ENCODE data around the gene OR10A6.

OR10A6 gene

GRCh38 chr11:7931168-7931567 is at the start of gene OR10A6:
Gene OR10A6 (minus strand): TSS chr11:7931268. CDS start chr11:7928662, 2,606 bp downstream.
- no peak for DNase-seq

DNA sequence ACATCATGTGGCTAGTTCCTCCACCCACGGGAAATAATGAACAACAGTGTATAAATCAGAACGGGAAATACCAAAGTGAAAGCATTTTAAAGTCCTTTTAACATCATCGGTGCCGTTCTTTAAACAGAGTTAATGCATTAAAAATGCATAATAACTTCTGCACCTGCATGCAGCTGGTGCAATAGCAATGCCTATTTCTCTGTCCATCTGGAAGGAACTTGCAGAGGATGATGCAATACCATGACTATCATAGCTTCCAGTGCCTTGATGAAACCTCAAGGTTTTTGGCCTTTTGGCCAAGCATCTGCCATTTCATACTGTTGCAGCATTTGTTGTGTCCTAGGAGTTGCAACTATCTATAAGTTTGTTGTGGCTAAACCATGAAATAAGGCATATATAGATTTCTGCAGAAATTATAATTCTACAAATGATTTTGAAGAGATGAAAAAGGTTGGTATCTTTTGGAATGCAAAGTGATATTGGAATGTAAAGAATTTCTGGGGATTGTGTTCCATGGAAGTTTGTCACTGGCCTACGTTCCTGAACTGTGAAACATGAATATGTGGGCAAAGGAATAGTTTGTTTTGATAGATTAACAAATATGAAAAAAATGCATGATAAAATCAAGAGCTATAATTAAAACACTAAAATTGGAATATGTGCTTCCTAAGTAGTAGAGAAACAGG is 46.3 kb upstream of the OR10A6 start:
- no peak for DNase-seq

DNA sequence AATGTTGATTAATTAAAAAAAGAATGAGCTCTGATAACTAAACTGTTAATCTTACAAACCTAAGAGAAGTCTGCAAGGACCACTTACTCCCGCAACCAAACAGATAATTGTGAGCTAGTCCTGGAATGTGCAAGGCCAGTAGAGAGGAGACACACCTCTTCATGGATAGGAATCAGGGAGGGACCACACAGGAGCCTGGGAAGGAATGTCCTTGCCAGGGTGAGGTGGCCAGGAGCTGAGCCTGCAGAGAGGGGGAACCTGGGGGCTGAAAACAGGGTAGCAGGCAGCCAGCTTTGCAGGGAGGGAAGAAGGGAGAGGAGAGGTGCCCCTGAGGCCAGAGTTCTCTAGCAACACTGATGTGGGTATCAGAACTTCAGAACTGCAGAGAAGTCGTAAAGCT is 43.6 kb upstream of the OR10A6 start:
- no peak for DNase-seq

DNA sequence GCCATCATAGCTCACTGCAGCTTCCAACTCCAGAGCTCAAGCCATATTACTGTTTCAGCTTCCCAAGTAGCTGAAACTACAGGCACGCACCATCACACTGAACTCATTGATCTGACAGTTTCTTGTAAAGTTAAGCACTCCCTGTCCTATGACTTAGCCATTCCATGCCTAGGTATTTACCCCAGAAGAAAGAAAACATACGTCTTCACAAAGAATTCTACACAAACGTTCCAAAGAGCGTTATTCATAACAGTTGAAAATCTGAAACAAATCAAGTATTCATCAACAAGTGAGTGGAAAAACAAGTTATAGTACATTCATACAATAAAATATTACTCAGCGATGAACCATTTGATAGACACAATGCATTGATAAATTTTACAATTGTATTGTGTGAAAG is 41.9 kb upstream of the OR10A6 start:
- no peak for DNase-seq

- no peak for DNase-seq
Observed at GRCh38 chr11:7971846-7972245, 40.8 kb upstream of the OR10A6 start.

- no peak for DNase-seq
Observed at GRCh38 chr11:7969756-7970646, 38.9 kb upstream of the OR10A6 start.

- DNase-seq, result no peak
Observed at GRCh38 chr11:7968686-7969085, 37.6 kb upstream of the OR10A6 start.

DNA sequence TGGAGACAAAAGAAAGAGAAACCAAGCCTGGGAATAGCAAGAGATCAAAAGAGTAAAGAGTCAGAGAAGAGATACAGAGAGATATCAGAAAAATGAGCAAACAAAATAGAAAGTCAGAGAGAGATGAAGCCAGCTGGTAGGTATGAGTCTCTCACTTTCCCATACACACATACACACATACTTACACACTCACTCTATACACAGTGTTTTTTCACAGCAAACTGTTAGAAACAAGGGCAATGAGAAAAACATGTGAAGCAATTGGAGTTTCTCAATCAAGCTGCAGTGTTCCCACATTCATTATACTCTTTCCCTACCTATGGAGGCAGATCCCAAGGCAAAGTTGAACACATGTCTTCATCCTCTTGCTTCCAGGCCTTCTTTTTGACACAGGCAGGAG is 36.8 kb upstream of the OR10A6 start:
- no peak for DNase-seq

DNA sequence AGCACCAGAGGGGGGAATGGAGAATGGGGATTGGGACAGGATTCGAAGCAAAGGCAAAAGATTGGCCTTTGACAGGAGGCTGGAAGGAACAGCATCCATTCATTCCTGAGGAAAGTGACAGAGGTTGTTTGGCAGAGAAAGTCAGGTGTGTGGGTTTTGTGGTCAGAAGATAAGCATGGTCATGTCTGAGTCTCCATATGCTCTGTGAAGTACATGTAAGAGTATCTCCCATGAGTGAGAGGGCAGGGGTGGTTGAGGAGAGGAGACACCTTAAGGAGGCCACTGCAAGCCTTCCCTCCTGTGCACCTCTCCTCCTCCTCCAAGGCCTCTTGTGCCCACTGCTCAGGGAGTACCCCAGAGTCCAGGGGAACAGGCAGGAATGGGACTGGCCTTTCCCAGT is 36.0 kb upstream of the OR10A6 start:
- DNase-seq, result no peak

- no peak for DNase-seq
Observed at GRCh38 chr11:7965386-7965785, 34.3 kb upstream of the OR10A6 start, which contains the start of gene NLRP10. Gene NLRP10 (minus strand): TSS chr11:7965447. CDS start chr11:7963495, 1,952 bp downstream.

GRCh38 chr11:7964873-7965272 is 33.8 kb upstream of the OR10A6 start:
- no peak for DNase-seq

DNA sequence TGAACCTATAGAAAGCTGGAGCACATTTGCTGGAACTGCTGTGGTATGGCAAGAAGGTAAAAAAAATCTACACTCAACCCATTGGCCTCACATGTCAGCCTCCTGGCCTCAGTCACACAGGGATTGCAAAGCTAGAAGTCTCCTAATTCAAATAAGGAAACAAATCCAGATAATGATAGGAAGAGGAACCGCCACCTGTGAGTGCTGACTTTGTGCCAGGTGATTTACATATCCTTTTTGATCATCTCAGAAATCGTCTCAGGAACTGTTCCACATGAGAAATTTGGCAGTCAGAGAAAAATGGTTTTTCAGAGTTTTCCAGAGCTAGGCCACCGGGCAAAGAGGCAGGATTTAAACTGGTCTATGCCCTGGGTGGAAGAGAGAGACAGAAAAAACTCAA is 33.2 kb upstream of the OR10A6 start:
- no peak for DNase-seq

- DNase-seq, result no peak
Observed at GRCh38 chr11:7955191-7955590, 24.1 kb upstream of the OR10A6 start.

- no peak for DNase-seq
Observed at GRCh38 chr11:7949934-7950333, 18.9 kb upstream of the OR10A6 start.

DNA sequence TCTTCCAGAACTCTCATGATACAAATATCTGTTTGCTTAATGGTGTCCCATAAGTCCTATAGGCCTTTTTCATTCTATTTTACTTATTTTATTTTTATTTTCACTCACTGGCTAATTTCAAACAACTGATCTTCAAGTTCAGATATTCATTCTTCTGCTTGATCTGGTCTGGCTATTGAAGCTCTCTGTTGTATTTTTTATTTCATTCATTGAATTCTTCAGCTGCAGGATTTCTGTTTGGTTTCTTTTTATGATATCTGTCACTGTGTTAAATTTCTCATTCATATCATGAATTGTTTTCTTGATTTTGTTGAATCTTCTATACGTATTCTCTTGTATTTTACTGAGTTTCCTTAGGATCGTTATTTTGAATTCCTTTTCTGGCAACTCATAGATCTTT is 13.1 kb upstream of the OR10A6 start:
- no peak for DNase-seq

- no peak for DNase-seq
Observed at GRCh38 chr11:7941608-7942007, 10.5 kb upstream of the OR10A6 start, which contains the start of gene OR10A3. Gene OR10A3 (minus strand): TSS chr11:7941708. CDS start chr11:7939520, 2,188 bp downstream.

GRCh38 chr11:7941146-7941545 is 10.1 kb upstream of the OR10A6 start:
- no peak for DNase-seq

GRCh38 chr11:7936615-7937014 is 5.5 kb upstream of the OR10A6 start:
- DNase-seq, result no peak

- no peak for DNase-seq
Observed at GRCh38 chr11:7927635-7928034, 3.4 kb downstream of the OR10A6 start.

DNA sequence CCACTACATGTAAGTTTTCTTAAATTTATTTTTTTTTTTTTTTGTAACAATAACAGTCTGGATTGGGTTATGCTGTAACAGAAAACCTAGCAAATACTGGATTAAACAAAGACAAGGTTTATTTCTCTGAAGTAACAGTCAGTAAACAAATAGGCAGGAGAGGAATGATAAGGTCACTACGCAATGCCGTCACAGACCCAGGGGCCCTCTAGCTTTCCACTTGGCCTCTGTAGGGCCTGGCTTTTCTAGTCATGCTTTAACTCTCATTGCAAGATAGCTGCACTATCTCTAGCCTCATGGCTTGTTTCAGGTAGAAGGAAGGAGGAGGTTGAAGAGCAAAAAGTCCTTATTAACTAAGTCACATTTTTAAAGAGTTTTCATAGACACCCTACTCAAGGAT is 6.5 kb downstream of the OR10A6 start:
- DNase-seq, result no peak

DNA sequence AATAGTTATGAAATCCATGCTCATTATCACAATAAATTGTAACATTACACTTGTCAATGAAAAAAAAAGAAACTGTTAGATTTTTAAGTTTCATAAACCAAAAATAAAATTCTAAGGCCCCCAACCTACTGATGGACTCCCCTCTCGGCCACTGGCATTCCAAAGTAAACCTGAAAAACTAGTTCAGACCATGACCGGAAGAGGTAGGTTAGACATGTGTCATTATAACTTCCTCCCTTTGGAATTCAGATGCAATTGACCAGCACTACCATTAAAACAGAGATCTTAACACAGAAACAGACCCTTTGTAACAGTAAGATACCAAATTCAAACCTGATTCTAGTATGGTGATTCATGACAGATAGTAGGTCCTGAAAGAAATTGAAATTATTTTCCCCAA is 12.9 kb downstream of the OR10A6 start:
- DNase-seq, result no peak

- DNase-seq, result no peak
Observed at GRCh38 chr11:7911011-7911410, 20.1 kb downstream of the OR10A6 start.

DNA sequence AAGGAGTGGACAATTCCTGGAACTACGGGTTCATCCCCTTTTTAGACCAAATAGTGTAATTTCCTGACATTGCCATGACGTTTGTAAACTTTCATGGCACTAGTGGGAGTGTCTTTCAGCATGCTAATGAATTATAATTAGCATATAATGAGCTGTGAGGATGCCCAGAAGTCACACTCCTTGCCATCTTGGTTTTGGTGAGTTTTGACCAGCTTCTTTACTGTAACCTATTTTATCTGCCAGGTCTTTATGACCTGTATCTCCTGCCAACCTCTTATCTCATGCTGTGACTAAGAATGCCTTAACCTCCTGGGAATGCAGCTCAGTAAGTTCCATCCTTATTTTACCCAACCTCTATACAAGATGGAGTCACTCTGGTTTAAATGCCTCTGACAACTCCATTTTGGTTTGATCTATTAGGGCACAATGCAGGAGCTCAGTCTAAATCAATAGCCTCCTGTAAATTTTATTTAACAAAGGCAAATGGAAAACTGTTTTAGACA is 20.7 kb downstream of the OR10A6 start:
- DNase-seq, result no peak
